HFF-Myc (cell line): ENCODE data around the gene HNF1A.

Experiments
- DNase-seq: peaks from one replicate; pipeline ENCODE4 v3.0.0-alpha.2; 2011; ENCODE audit warnings: low read depth; ENCODE audit errors: extremely low read depth
- H3K4me3 ChIP-seq: replicated peaks from 2 replicates; pipeline ENCODE4 v1.5.1; 2011; ENCODE audit warnings: low read depth, mild to moderate bottlenecking, control low read depth, low read length
- CTCF ChIP-seq: IDR thresholded peaks from 2 replicates; pipeline ENCODE4 v1.5.1; 2012; ENCODE audit warnings: mild to moderate bottlenecking, low read depth, low read length, control low read depth; ENCODE audit errors: missing control alignments

Gene HNF1A

DNA sequence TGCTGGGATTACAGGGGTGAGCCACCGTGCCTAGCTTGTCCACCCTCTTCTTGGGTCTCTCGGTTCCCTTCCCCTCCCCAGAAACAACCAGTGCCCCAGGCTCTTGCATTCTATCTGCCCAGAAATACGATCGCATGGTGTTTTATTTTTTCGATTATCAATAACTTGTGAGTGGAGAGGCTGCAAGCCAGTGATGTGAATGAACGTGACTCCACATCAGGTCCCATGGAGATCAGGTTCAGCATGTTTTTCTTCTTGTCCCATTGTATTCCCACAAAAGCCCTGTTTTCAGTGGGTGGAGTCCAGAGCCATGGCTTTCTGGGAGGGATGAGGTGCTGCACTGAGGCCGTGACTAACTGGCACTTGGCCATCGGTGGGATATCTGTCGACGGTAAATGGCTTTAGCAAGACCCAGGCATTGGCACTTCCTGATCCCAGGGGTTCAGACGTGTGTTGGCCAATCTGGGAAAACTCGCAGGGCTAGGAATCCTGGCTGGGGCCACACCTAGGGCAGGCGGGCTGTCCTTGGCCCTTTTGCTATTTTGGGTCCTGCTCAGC is 12.7 kb upstream of the HNF1A start:
- DNase-seq: no peak
- no peak overlapping the region for H3K4me3 ChIP-seq
- TF ChIP-seq CTCF: no peak

GRCh38 chr12:120970310-120970709 is 8.0 kb upstream of the HNF1A start:
- H3K4me3 ChIP-seq: no peak overlapping the region
- TF ChIP-seq CTCF: no peak
- DNase-seq: no peak

DNA sequence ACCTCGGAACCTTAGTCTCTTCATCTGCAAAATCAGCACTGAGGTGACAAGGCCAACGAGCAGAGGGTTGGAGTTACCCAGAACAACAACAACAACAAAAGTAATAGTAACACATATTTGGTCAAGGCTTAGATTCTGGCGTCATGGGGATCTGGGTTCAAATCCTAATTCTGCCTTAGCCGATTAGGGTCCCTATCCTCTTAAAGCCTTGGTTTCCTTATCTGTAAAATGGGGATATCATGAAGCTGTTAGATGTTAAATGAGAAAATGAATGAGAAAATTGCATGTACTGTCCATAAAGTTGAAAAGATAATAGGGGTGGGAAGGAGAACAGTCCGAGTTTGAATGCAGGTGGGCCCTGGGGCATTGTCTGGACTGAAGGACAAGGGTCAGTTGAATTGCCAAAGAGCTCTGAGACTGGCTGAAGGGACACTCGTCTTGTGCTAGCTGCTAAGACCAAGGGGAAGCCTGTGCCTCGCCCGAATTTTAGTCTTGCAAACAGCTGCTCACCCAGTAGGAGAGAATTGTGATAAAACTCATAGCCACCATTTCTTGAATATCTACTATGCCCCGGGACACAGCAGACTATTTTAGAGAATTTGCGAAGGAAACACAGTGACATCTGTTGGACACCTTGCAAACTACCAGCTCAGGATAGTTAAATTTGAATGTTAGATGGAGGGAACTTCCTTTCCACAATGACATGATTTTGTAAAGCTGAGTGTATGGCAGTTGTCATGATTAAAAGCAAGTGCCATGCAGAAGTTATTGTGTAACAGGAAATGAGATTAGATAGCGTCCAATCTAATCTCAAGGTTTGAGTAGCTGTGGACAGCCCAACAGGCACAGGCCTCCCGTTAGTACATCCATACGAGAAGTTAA is 6.8 kb upstream of the HNF1A start:
- DNase-seq: peak; percentile 35
- no peak overlapping the region for H3K4me3 ChIP-seq
- TF ChIP-seq CTCF: peak; percentile 66

DNA sequence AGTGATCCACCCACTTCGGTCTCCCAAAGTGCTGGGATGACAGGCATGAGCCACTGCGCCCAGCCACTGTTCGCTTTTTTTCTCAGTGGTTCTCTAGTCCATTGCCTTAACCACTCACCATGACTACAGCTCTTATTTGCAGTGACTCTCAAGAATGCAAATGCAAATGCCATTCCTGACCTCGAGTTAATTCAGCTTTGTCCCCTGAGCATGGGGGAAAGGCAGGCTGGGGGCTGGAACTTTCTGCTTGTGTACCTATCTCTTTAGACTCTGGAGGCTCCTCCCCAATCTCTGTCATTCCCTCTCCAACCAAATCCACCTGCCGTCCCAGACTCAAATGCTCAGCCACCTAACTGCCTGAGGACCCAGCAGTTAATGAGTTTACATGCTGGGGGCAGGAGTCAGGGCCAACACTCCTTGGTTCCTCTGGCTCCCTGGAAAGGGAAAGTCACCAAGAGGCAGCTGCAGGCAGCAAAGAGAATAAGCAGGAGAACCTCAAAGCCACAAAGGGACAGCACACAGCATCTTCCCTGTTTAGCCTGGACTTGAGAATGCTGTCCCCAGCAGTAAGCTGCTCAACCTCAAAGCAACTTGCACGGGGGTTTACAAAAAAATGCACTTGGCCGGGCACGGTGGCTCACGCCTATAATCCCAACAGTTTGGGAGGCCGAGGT is 5.3 kb upstream of the HNF1A start:
- no peak for TF ChIP-seq CTCF
- DNase-seq: no peak
- no peak overlapping the region for H3K4me3 ChIP-seq

DNA sequence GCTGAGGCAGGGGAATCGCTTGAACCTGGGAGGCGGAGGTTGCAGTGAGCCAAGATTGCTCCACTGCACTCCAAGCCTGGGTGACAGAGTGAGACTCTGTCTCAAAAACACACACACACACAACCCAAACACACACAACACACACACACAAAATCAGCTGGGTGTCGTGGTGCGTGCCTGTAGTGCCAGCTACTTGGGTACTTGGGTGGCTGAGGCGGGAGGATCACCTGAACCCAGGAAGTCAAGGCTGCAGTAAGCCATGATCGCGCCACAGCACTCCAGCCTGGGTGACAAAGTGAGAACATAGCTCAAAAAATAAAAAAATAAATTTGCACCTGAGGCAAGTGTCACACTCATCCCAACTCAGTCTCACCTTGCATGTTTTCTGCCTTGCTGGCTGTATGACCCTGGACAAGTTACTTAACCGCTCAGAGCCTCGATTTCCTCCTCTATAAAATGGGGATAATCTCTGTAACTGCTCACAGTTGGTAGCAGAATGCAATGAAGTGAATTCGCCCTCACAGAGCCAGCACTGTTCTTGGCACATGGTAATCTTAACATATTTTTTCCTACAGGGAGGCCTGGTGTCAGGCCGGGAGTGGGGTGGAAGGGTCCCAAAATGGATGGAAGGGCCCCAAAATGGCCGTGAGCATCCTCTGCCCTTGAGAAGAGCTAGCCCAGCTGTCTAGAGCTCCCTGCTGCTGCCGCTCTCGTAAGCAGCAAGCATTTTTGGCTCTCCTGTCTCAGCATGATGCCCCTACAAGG is 630 bp upstream of the HNF1A start:
- no peak for TF ChIP-seq CTCF
- no peak for DNase-seq
- no peak overlapping the region for H3K4me3 ChIP-seq

GRCh38 chr12:120979220-120979861 is 998 bp downstream of the HNF1A start:
- DNase-seq: no peak
- TF ChIP-seq CTCF: no peak
- H3K4me3 ChIP-seq: no peak overlapping the region
